Central memory CD4-positive, alpha-beta T cell (primary cell): Measurements from ENCODE around the gene IL4I1.

Experiments
- DNase-seq: peaks from one replicate; pipeline ENCODE4 v3.0.0; 2022

The IL4I1 gene

GRCh38 chr19:49894879-49895565, 1.7 kb downstream of the IL4I1 start:
- peak; percentile 48 for DNase-seq

- no peak for DNase-seq
Measured at GRCh38 chr19:49894011-49894664, 2.5 kb downstream of the IL4I1 start.

GRCh38 chr19:49892716-49893115, 4.0 kb downstream of the IL4I1 start:
- no peak for DNase-seq

GRCh38 chr19:49891393-49891792, 5.3 kb downstream of the IL4I1 start:
- no peak for DNase-seq

- DNase-seq: peak; percentile 48
Measured at GRCh38 chr19:49890349-49891311, 6.1 kb downstream of the IL4I1 start.

GRCh38 chr19:49889687-49890348, 6.9 kb downstream of the IL4I1 start:
- peak; percentile 72 for DNase-seq

- DNase-seq: no peak
Measured at GRCh38 chr19:49889038-49889686, 7.5 kb downstream of the IL4I1 start.

GRCh38 chr19:49888510-49888824, 8.2 kb downstream of the IL4I1 start:
- DNase-seq: no peak

- DNase-seq: no peak
Measured at GRCh38 chr19:49887665-49888509, 8.8 kb downstream of the IL4I1 start.

- DNase-seq: no peak
Measured at GRCh38 chr19:49887037-49887664, 9.5 kb downstream of the IL4I1 start.

GRCh38 chr19:49884760-49885159, 11.9 kb downstream of the IL4I1 start:
- DNase-seq: no peak

- DNase-seq: no peak
Measured at GRCh38 chr19:49884109-49884508, 12.6 kb downstream of the IL4I1 start.

GRCh38 chr19:49883094-49883493, 13.6 kb downstream of the IL4I1 start:
- no peak for DNase-seq

GRCh38 chr19:49882643-49883042, 14.0 kb downstream of the IL4I1 start:
- no peak for DNase-seq

GRCh38 chr19:49881672-49882394, 14.9 kb downstream of the IL4I1 start:
- no peak for DNase-seq

GRCh38 chr19:49881186-49881585, 15.5 kb downstream of the IL4I1 start:
- no peak for DNase-seq

- DNase-seq: no peak
Measured at GRCh38 chr19:49880162-49880869, 16.4 kb downstream of the IL4I1 start.

- no peak for DNase-seq
Measured at GRCh38 chr19:49879243-49879963, 17.3 kb downstream of the IL4I1 start.

- no peak for DNase-seq
Measured at GRCh38 chr19:49878744-49879070, 18.0 kb downstream of the IL4I1 start.
